ENCODE measurements around the gene HIF1A.
"Not testable (repeated sequence)": the region's sequence is repeated elsewhere in the genome, so short reads cannot be mapped to it uniquely, and the experiment has no call there.

The HIF1A gene

DNA sequence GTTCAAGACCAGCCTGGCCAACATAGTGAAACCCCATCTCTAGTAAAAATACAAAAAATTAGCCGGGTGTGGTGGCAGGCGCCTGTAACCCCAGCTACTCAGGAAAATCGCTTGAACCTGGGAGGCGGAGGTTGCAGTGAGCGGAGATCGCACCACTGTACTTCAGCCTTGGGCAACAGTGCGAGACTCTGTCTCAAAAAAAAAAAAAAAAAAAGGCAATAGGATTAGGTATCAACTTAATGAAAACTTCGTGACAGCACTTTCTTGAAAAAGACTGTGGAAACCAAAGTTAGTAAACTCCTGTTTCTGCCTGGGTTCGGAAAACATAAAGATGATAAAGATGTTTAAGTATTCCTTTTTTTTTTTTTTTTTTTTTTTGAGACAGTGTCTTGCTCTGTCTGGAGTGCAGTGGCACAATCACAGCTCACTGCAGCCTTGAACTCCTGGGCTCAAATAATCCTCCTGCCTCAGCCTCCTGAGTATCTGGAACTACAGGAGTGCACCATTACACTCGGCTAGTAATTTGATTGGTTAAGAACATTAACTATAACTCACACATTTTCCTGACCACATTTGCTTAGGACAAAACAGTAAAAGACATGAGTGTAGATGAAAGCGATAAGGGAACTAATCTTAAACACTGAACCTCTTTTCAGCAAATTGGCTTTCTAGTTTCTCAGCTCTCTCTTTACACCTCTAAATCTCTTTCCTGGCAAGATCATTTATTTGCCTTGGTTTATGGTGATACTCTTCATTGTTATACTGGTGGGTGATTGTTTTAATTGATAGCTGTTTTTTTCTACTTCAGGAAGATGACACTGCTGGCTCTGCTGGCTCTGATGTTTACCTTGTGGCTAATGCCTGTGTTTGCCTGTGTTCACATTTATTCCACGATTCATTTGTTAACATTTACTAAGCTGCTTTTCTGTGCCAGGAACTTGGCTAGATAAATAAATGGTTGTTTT lies 15.8 kb downstream of the HIF1A start:
- DNase-seq: no peak

DNA sequence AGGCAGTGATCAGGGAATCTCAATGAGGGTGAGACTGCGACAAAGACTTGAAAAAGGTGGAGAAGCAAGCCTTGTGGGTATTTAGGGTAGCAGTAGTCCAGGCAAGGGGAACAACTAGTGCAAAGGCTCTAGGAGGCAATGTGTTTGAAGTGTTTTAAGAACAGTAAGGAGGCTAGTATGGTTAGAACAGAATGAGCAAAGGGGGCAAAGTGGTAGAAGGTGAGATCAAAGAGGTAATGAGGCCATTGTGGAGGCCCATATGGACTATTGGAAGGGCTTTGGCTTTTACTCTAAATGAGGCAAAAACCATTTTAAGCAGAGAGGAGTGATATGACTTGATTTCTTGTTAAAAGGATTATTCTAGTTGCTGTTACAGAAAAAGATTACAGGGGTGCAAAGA lies 16.8 kb downstream of the HIF1A start:
- no peak for DNase-seq

DNA sequence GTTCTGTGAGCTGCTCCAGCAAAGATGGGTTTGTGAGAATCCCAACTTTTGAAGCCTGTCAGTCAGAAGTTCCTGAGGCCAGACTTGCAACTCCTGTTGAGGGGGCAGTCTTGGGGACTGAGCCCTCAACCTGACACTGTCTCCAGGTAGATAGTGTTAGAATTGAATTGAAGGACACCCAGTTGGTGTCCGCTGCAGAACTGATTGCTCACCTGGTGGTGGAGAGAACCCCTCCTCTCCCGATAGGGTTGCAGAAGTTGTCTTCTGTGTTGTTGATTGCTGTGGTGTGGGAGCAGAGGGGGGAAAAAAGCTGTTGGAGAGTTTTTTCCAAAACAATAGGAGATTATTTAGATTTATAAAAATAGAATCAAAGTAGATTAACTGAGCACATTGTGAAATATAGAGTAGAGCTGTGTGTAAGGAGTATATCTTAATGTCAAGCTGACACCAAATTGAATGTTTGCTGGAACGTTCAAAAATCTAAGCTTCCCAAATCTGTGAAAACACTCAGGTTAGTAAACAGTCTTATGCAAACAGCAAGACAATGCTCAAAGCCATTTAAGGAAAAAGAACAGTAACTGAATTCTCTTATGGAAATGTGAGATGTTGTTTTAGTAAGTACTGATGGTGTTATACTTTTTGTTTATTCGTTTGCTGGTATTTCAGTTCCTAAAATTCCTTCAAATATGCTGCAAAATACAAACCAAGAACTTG lies 18.6 kb downstream of the HIF1A start:
- DNase-seq: no peak

DNA sequence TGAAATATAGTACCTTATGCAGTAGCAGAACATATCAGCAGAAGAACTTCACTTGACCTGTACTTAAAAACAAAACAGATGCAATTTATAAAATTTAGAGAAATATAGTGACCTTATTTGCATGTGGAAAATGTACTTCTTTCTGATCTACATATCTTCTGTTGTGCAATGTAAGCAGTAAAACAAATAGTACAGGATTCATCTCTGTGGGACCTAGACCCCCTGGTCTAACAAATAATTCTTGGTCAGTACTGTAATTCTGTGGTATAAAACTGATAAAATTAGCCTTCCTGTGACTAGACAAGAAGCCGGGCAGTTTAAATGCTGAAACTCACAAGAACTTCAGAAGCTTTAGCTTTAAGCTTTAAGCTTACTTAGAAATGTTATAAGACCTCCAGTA lies 21.6 kb downstream of the HIF1A start:
- no peak for DNase-seq

DNA sequence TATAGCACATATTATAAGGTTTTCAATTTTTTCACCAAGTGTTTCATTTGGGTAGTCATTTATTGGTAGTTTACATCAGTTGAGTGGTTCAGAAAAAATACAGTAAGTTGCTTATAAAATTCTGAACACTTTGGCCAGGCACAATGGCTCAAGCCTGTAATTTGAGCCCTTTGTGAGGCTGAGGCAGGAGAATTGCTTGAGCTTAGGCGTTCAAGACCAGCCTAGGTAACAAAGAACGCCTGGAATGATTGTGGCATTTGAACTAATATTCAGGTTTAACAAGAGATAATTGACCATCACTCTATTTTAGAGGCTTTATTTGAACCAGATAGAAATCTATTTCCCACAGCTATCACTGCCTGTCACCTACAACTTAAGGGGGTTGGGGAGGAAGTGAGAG lies 22.7 kb downstream of the HIF1A start:
- no peak for DNase-seq

DNA sequence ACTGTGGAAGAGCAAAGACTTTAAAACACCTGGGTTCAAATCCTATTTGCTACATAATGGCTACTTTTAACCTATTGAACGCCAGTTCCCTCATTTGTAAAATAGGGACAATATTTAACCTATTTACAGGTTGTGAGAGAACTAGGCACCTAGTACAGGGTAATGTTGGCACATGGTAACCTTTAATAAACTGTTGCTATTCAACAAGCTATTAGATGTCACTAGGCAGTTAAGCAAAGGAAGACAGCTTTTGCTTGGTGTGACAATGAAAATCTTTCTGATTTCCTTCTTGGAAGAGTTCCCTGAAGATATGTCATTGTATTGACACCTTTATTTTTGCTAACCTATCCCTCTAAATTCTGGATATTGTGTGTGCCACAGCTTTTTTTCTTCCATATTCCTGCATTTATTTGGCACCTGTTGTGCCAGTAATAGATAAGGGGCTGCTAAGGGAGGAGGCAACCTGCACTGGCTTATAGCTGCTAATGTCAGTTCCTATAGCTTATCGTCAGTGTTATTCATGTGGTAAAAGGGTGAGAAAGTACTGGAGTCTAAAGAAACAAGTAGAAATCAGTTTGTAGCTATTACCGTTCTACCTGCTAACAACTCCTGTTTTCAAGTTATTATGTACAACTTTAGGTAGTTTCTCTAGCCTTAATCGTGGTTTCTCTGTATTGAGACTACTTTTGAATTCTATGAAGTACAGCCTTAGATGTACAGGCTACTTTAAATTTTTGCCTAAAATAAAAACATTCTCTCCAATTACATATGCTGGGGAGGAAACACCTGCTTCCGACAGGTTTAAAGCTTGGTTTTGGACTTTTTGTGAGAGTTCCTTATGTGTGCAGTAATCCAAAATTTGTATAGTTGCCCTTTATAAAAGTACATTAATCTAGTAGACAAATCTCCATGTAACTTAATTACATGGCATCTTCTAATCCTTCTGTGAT lies 24.3 kb downstream of the HIF1A start:
- no peak for DNase-seq

DNA sequence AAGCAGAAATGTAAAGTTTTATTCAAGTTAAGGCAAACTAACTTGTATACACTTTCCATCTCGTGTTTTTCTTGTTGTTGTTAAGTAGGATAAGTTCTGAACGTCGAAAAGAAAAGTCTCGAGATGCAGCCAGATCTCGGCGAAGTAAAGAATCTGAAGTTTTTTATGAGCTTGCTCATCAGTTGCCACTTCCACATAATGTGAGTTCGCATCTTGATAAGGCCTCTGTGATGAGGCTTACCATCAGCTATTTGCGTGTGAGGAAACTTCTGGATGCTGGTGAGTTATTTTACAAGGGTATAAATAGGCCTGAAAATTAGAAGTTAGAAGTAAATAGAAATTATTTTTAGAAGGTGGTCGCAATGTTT lies 25.0 kb downstream of the HIF1A start:
- no peak for DNase-seq

DNA sequence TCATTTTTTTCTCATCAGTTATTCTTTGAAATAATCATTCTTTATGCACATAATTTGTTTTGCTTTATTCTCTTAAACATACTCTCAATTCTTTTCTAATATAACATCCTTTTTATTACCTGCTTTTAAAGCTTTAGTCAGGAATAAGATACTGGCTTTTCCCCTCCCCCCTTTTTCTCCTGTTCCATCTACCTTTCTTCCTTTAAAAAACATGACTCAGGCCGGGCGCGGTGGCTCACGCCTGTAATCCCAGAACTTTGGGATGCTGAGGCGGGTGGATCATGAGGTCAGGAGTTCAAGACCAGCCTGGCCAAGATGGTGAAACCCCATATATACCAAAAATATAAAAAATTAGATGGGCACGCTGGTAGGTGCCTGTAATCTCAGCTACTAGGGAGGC lies 25.4 kb downstream of the HIF1A start:
- no peak for DNase-seq

DNA sequence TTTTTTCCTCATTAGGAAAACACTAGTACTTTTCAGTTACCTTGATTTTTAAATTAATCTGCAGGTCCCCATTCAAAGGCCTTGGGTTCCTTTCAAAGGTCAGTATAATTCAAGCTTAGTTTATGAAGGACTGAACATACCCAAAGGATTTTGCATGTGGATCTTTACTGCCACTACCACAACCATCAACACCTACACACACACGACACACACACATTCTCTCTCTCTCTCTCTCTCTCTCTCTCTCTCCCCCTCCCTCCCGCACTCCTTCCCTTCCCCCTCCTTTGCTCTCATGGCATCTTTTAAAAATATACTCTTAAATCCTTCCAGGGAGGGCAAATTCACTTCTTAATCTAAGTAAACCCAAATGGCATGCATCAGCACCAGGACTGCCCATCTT lies 28.8 kb downstream of the HIF1A start:
- DNase-seq: no peak

DNA sequence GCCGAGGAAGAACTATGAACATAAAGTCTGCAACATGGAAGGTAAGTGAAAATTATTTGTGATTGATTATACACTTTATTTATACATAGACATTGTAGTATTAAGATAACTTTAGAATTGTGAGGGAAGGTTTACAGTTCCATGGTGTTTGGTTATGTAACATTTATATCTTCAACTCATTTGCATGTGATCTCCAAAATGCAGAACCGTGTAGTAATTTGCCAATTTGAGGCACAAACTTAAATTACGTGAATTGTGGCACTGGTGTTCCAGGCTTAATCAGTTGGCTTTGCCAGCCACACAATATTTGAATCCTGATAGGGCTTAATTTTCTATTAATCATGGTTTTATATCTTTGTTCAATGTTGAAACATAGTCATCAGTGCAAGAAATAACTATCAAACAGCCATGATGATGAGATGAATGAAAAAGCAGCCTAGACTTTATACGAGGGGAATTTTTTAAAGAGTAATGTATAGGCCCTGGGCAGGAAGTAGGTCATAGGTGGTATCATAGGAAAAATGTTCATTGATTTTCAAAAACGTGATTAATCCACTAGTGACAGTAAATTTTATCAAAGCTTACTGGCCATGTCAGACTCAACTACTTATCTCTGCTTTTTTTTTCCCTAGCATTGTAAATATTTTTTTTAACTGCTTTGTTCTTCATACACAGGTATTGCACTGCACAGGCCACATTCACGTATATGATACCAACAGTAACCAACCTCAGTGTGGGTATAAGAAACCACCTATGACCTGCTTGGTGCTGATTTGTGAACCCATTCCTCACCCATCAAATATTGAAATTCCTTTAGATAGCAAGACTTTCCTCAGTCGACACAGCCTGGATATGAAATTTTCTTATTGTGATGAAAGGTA lies 31.7 kb downstream of the HIF1A start:
- DNase-seq: no peak

DNA sequence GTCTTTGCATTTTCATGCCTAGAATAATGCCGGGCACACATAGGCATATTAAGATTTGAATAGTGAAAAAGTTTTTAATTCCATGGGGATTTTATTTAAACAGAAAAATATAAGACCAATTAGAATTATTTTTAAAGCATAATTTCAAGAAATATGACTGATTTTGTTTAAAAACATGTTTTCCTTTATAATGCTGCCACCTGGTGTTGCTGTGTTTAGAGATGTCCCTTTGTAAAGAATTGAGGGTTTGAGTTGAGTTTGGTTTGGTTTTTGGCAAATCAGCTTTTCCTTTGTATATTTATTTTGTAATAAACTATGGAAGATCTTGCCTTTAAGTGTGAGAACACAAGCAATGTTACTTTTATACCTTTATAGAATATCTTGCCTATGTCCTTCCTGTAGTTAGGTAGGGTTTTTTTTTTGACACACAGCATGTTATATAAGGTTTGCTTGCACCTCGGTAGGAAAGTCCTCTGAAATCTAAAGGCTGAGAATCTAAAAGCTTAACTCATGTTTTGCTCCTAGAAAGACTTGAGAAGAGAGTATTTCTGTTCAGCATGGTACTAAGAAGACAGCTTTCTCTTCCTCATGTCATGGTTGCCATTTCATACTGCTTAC lies 35.6 kb downstream of the HIF1A start:
- DNase-seq: no peak

DNA sequence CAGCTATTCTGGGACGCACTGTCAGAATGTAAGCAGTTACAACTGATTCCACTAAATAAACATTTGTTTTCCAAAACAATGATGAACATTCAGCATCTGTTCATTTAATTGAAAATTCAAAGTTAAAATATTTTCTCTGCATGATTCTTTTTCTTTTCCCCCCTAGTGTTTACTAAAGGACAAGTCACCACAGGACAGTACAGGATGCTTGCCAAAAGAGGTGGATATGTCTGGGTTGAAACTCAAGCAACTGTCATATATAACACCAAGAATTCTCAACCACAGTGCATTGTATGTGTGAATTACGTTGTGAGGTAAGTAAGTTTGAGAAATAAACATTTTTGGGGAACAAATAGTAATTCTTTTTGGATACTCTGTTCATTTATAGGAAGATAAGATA lies 38.7 kb downstream of the HIF1A start:
- no peak for DNase-seq

DNA sequence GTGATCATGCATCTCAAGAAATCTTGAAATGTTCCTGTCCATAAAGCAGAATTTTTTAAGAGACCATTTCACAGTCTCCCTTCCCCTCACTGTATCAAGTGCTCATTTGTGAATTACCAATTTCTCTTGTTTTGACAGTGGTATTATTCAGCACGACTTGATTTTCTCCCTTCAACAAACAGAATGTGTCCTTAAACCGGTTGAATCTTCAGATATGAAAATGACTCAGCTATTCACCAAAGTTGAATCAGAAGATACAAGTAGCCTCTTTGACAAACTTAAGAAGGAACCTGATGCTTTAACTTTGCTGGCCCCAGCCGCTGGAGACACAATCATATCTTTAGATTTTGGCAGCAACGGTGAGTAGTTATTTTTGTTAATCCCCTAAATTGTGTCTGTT lies 41.4 kb downstream of the HIF1A start:
- no peak for DNase-seq

DNA sequence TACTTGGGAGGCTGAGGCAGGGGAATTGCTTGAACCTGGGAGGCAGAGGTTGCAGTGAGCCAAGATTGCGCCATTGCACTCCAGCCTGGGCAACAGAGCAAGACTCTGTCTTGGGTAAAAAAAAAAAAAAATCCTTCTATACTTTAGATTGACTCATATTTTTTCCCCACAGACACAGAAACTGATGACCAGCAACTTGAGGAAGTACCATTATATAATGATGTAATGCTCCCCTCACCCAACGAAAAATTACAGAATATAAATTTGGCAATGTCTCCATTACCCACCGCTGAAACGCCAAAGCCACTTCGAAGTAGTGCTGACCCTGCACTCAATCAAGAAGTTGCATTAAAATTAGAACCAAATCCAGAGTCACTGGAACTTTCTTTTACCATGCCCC lies 42.6 kb downstream of the HIF1A start:
- DNase-seq: no peak

DNA sequence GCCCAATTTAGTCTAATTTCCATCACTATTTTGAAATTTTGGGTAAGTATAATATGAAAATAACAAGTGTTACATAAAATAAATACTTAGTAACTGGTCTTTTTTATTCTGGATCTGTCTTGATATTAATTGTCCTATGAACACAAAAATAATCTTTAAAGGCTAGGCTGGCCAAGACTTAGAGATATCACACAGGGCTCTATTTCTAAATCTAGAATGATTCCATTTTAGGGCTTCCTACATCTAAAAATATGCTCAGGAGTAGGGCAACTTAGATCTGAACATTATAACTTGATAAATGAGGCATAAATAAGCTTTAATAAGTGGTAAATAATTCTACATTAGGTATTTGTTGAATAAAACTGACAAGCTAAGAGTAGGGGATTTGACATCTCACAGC lies 43.8 kb downstream of the HIF1A start:
- no peak for DNase-seq

DNA sequence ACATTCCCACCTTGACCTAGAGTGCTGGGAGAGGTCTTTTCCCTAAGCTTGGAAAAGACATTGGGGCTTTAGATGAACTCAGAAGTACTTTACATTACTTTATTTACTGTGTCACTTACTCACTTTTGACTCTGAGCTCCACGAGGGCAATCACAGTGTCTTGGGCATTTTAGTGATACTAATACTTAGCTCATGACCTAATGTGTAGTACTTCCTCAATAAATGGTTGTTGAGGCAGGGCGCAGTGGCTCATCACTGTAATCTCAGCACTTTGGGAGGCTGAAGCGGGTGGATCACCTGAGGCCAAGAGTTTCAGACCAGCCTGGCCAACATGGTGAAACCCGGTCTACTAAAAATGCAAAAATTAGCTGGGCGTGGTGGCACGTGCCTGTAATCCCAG lies 47.1 kb downstream of the HIF1A start:
- DNase-seq: no peak

DNA sequence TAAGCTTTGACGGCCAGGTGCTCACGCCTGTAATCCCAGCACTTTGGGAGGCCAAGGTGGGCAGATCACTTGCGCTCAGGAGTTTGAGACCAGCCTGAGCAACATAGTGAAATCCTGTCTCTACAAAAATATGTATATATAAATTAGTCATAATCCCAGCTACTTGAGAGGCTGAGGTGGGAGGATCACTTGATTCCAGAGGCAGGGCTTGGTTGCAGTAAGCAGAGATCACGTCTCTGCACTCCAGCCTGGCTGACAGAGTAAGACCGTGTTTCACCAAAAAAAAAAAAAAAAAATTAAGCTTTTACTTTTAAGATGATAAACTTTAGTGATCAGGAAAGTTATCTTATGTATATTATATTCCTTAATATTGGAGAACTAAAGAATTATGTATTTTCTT lies 48.9 kb downstream of the HIF1A start:
- no peak for DNase-seq

DNA sequence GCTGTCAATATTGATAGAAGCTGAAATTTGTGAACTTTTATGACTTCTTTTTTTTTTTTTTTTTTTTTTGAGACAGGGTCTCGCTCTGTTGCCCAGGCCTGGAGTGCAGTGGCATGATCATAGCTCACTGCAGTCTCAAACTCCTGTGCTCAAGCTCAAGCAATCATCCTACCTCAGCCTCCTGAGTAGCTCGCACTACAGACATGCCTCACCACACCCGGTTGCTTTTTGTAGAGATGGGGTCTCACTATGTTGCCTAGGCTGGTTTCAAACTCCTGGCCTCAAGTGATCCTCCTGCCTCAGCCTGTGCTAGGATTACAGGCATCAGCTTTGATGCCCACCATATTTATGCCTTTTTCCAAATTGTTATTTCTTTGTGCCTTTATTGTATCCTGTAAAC lies 51.0 kb downstream of the HIF1A start:
- DNase-seq: not testable (repeated sequence)

DNA sequence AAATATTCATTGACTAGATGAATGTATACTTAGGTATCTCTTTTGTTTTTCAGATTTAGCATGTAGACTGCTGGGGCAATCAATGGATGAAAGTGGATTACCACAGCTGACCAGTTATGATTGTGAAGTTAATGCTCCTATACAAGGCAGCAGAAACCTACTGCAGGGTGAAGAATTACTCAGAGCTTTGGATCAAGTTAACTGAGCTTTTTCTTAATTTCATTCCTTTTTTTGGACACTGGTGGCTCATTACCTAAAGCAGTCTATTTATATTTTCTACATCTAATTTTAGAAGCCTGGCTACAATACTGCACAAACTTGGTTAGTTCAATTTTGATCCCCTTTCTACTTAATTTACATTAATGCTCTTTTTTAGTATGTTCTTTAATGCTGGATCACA lies 51.6 kb downstream of the HIF1A start:
- no peak for DNase-seq

DNA sequence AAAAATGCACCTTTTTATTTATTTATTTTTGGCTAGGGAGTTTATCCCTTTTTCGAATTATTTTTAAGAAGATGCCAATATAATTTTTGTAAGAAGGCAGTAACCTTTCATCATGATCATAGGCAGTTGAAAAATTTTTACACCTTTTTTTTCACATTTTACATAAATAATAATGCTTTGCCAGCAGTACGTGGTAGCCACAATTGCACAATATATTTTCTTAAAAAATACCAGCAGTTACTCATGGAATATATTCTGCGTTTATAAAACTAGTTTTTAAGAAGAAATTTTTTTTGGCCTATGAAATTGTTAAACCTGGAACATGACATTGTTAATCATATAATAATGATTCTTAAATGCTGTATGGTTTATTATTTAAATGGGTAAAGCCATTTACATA lies 52.0 kb downstream of the HIF1A start:
- no peak for DNase-seq

DNA sequence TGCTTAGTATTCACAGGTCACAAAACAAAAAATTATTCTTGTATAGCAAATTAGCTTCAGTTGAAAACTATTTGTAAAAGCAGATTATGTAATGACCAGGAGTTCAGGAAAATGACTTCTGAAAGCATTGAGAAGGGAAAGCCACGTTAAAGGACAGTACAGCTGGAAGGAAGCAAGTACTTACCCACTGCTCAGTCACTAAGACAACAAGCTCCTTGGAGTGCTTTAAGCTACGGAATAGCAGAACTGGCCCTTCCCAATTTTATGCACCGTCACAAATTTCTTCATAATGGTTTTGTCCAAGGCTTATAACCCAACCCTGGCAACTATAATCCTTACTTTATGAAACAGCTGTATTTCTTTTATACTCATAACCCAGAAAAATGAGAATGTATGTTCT lies 54.0 kb downstream of the HIF1A start:
- DNase-seq: no peak

DNA sequence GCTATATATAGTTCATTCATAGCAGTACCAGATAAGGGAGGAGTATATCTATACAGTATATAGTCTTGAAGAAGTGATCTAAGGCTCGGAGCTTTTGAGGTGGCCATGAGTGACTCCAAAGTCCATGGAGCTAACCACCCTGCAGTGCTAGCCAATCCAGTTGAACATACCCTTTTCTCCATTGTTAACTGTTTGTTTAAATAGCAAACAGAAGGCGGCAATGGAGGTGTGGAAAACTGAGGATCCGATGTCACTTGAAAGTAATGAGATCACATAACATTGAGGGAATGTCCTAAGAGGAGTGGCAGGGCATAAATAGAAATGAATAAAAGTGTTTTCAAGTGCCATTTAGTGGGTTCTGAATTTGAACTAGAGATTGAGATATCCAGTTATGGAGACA lies 54.6 kb downstream of the HIF1A start:
- DNase-seq: no peak

Data from activated T-cell treated with anti-CD3 and anti-CD28 coated beads, Interleukin-2, amount 50 U/mL, for 1 hour (primary cell).